Measurements from ENCODE around the gene BCAS1.

- TF ChIP-seq GATA3 (IDR thresholded peaks at IDR 0.05; ENCODE audit: low read depth, low read length): no peak
- no peak for TF ChIP-seq GATA2 (IDR thresholded peaks at IDR 0.05; ENCODE audit: low read depth, low read length)
These were observed 131.2 kb downstream of the BCAS1 start for GRCh38 chr20:53939190-53939571.

Measured in SH-SY5Y (cell line).